Stimulated activated CD8-positive, alpha-beta memory T cell treated with anti-CD3 and anti-CD28 coated beads, Interleukin-12 subunit alpha, Interleukin-12 subunit beta, amount 100 ng/mL, for 24 hours (primary cell): ENCODE measurements around the gene NFATC2IP.
"Not testable (repeated sequence)": the region's sequence is repeated elsewhere in the genome, so short reads cannot be mapped to it uniquely, and the experiment has no call there.

ENCODE experiments used
- DNase-seq: peaks from one replicate; pipeline ENCODE4 v3.0.0-alpha.2; 2020; ENCODE audit errors: extremely low read depth

NFATC2IP gene

DNA sequence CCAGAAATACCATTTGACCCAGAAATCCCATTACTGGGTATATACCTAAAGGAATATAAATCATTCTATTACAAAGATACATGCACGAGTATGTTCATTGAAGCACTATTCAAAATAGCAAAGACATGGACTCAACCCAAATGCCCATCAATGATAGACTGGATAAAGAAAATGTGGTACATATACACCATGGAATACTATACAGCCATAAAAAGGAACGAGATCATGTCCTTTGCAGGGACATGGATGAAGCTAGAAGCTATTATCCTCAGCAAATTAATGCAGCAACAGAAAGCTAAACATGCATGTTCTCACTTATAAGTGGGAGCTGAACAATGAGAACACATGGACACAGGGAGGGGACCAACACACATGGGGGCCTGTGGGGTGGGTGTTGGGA lies 24.5 kb upstream of the NFATC2IP start:
- DNase-seq: not testable (repeated sequence)

- DNase-seq: no peak
Measured at GRCh38 chr16:28927815-28928214, 22.9 kb upstream of the NFATC2IP start.

DNA sequence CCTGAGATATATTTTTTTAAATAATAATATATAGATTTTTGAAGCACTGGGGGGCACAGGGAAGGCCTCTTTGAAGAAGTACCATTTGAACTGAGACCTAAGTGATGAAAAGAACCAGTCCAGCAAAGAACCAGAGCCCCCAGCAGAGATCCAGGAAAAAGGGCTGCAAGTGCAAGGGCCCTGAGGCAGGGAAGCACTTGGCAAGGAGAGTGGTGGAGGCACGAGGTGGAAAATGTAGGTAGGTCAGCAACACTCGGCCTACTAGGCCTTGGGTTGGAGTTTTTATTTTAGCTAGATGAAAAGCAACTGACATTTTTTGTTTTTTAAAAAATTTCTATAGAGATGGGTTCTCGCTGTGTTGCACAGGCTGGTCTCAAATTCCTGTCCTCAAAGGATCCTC lies 20.5 kb upstream of the NFATC2IP start:
- no peak for DNase-seq

- DNase-seq: no peak
Measured at GRCh38 chr16:28930652-28931051, 20.1 kb upstream of the NFATC2IP start.

- no peak for DNase-seq
Measured at GRCh38 chr16:28931801-28932225, 18.9 kb upstream of the NFATC2IP start, which contains the start of gene CD19. Gene CD19, plus strand, starts transcription at chr16:28931971. Its CDS starts 30 bp downstream, at chr16:28932001.

GRCh38 chr16:28932339-28933141 lies 18.2 kb upstream of the NFATC2IP start:
- DNase-seq: no peak

GRCh38 chr16:28933171-28933570 lies 17.6 kb upstream of the NFATC2IP start:
- no peak for DNase-seq

GRCh38 chr16:28935346-28935745 lies 15.4 kb upstream of the NFATC2IP start:
- no peak for DNase-seq

DNA sequence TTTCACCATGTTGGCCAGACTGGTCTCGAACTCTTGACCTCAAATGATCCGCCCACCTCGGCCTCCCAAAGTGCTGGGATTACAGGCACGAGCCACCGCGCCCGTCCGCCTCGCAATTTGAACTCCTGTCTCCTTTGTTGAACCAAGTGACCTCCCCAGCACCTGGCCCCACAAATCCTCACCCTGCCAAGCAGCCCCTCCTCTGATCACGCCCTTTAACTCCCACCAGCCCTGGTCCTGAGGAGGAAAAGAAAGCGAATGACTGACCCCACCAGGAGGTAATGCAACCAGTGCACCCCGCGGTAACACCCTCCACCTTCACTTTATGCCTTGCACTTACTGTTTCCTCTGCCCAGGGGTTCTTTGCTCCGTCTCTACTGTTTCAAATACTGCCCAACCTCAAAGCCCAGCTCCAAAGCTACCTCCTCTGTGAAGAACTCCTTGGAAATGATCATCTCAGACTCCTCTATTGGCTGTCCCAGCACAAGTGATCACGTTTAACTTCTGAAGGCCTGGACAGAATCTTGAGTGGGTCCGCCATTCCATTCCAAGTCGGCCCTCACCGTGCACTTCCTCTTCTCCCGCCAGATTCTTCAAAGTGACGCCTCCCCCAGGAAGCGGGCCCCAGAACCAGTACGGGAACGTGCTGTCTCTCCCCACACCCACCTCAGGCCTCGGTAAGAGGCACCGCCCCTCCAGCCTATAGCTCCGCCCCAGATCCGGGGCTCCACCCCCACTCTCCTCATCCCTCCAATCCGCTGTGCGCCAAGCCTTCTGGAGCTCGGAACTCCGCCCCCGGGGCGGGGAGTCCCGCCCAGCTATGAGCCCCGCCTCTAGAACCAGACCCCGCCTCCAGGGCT lies 14.6 kb upstream of the NFATC2IP start:
- DNase-seq: peak; percentile 56

- no peak for DNase-seq
Measured at GRCh38 chr16:28936784-28937155, 14.0 kb upstream of the NFATC2IP start.

GRCh38 chr16:28937222-28937876 lies 13.4 kb upstream of the NFATC2IP start:
- DNase-seq: no peak

GRCh38 chr16:28938721-28939120 lies 12.0 kb upstream of the NFATC2IP start:
- no peak for DNase-seq

DNA sequence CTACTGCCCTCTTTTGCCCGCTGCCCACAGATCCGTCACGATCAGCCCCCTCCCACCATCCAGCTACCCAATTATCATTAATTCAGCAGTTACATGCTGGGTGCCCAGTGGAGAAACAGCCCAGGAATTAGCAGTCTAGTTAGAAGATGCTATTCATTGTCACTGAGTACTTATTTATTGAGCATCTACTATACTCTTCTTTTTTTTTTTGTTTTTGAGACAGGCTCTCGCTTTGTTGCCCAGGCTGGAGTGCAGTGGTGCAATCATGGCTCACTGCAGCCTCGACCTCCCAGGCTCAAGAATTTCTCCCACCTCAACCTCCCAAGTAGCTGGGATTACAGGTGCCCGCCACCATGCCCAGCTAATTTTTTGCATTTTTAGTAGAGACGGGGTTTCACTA lies 10.9 kb upstream of the NFATC2IP start:
- DNase-seq: not testable (repeated sequence)

DNA sequence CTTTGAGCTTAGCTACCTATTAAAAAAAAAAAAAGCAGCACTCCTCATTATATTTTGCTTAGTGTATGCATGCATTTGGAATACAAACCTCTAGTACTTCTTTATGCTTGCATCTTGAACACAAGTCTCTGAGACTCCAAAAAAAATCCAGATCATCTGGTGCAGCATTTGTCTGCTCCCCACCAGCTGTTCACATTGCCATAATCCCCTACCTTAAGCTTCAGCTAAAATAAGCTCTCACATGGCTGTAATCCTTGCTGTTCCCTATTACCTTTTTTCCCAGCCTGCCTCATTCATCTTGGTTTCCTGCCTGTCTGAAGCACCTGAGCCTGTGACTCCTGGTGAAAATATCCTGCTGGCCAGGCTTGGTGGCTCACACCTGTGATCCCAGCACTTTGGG lies 7.5 kb upstream of the NFATC2IP start:
- no peak for DNase-seq

DNA sequence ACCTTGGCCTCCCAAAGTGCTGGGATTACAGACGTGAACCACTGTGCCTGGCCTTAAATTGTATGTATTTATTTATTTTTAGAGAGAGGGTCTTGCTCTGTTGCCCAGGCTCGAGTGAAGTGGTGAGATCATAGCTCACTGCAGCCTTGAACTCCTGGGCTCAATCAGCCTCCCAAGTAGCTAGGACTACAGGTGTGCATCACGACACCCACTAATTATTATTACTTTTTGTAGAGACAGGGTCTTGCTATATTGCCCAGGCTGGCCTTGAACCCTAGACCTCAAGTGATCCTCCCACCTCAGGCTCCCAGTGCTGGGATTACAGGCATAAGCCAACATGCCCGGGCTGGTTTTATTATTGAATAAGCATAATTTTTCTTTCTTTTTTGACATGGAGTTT lies 4.1 kb upstream of the NFATC2IP start:
- DNase-seq: no peak

DNA sequence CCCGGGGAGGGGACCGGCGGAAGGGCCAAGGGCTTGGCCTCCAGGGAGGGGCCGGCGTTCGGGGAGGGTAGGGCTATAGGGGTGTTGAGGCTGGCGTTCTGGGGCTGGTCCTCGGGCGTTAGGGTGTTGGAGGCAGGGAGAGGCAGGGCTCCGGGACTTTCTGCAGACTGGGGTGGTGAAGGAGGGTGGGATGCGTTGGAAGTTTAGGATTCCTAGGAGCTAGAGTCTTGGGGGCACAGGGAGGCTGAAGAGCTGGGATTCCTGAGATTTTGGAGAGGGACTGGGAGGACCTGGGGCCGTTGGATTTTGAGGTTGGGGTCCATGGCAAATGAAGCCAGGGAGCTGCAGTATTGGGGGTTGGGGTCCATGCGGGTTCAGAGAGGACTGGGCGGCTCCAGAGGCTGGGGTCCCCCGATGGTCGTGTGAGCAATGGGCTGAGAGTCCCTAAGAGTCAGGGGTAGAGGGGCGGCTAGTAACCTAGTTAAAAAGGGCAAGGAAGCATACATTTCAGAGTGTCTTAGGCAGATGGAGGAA lies 740 bp downstream of the NFATC2IP start:
- DNase-seq: no peak

DNA sequence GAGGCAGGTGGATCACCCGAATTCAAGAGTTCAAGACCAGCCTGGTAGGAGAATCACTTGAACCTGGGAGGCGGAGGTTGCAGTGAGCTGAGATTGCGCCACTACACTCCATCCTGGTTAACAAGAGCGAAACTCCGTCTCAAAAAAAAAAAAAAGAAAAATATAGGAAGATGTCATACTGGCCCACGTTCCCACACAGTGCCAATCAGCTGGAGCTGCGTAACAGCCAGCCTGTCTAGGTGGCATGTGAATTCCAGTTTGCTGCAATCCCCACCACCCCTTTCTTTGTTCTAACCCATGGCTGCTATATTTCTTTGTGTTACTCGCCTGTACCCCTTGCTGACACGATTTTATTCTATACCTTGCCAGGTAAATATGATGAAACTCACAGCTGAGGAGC lies 7.5 kb downstream of the NFATC2IP start:
- no peak for DNase-seq

GRCh38 chr16:28958836-28959235 lies 8.1 kb downstream of the NFATC2IP start:
- DNase-seq: no peak

GRCh38 chr16:28964072-28964471 lies 13.3 kb downstream of the NFATC2IP start:
- no peak for DNase-seq

- DNase-seq: no peak
Measured at GRCh38 chr16:28964496-28964895, 13.8 kb downstream of the NFATC2IP start.

GRCh38 chr16:28967156-28967555 lies 16.4 kb downstream of the NFATC2IP start:
- no peak for DNase-seq

GRCh38 chr16:28969696-28970095 lies 19.0 kb downstream of the NFATC2IP start:
- not testable (repeated sequence) for DNase-seq
